ENCODE results near the gene CCR7.
"Not testable (repeated sequence)": the region's sequence is repeated elsewhere in the genome, so short reads cannot be mapped to it uniquely, and the experiment has no call there.

Gene CCR7

GRCh38 chr17:40551091-40551878, 14.0 kb downstream of the CCR7 start:
- Histone ChIP-seq H3K27ac (no peak overlapping the region), H3K9me3 (ENCODE audit: low read depth, low read length) (no peaks in the 10 kb centered on the region), H3K4me3 (no peak overlapping the region), H3K36me3 (ENCODE audit: insufficient read depth, low read length) (no peaks in the 10 kb centered on the region), H3K9ac (ENCODE audit: insufficient read length) (no peak overlapping the region)
- no peak for TF ChIP-seq POLR2AphosphoS5 (IDR thresholded peaks at IDR 0.05; ENCODE audit: borderline replicate concordance, low read depth, low read length)
- no peak for TF ChIP-seq FOXP2 (optimal IDR thresholded peaks at IDR 0.05; ENCODE audit: control extremely low read depth, extremely low read length, insufficient read depth)
- no peak for TF ChIP-seq EZH2 (IDR thresholded peaks at IDR 0.05)
- DNase-seq (ENCODE audit: low read depth, low spot score), result no peak

- TF ChIP-seq POLR2AphosphoS5 (IDR thresholded peaks at IDR 0.05; ENCODE audit: borderline replicate concordance, low read depth, low read length) (no peak), FOXP2 (optimal IDR thresholded peaks at IDR 0.05; ENCODE audit: control extremely low read depth, extremely low read length, insufficient read depth) (no peak), EZH2 (IDR thresholded peaks at IDR 0.05) (no peak)
- Histone ChIP-seq H3K27ac (no peak overlapping the region), H3K36me3 (ENCODE audit: insufficient read depth, low read length) (no peaks in the 10 kb centered on the region), H3K4me3 (no peak overlapping the region), H3K9me3 (ENCODE audit: low read depth, low read length) (no peaks in the 10 kb centered on the region), H3K9ac (ENCODE audit: insufficient read length) (no peak overlapping the region)
- no peak for DNase-seq (ENCODE audit: low read depth, low spot score)
Measured at GRCh38 chr17:40550608-40551007, 14.7 kb downstream of the CCR7 start.

GRCh38 chr17:40548982-40549685, 16.1 kb downstream of the CCR7 start:
- Histone ChIP-seq H3K27ac (peak overlapping the region; percentile 72), H3K9ac (ENCODE audit: insufficient read length) (peak overlapping the region; percentile 7)
- DNase-seq (ENCODE audit: low read depth, low spot score), result no peak

GRCh38 chr17:40548491-40548981, 16.7 kb downstream of the CCR7 start:
- TF ChIP-seq EZH2 (IDR thresholded peaks at IDR 0.05) (no peak), FOXP2 (optimal IDR thresholded peaks at IDR 0.05; ENCODE audit: control extremely low read depth, extremely low read length, insufficient read depth) (no peak), POLR2AphosphoS5 (IDR thresholded peaks at IDR 0.05; ENCODE audit: borderline replicate concordance, low read depth, low read length) (no peak)
- H3K27ac ChIP-seq, result peak overlapping the region; percentile 72; the same call in 1 of the 2 replicates
- H3K36me3 ChIP-seq (ENCODE audit: insufficient read depth, low read length), result no peaks in the 10 kb centered on the region
- DNase-seq (ENCODE audit: low read depth, low spot score), result no peak
- H3K9ac ChIP-seq (ENCODE audit: insufficient read length), result no peak overlapping the region
- H3K4me3 ChIP-seq, result no peak overlapping the region
- no peaks in the 10 kb centered on the region for H3K9me3 ChIP-seq (ENCODE audit: low read depth, low read length)

More at GRCh38 chr17:40548982-40549685, 16.1 kb downstream of the CCR7 start:
- H3K4me3 ChIP-seq, result no peak overlapping the region
- no peaks in the 10 kb centered on the region for H3K9me3 ChIP-seq (ENCODE audit: low read depth, low read length)
- H3K36me3 ChIP-seq (ENCODE audit: insufficient read depth, low read length), result no peaks in the 10 kb centered on the region
- no peak for TF ChIP-seq FOXP2 (optimal IDR thresholded peaks at IDR 0.05; ENCODE audit: control extremely low read depth, extremely low read length, insufficient read depth)
- no peak for TF ChIP-seq EZH2 (IDR thresholded peaks at IDR 0.05)
- TF ChIP-seq POLR2AphosphoS5 (IDR thresholded peaks at IDR 0.05; ENCODE audit: borderline replicate concordance, low read depth, low read length), result no peak

GRCh38 chr17:40547785-40548478, 17.3 kb downstream of the CCR7 start:
- H3K9me3 ChIP-seq (ENCODE audit: low read depth, low read length), result no peaks in the 10 kb centered on the region
- H3K4me3 ChIP-seq, result no peak overlapping the region
- no peak overlapping the region for H3K27ac ChIP-seq
- H3K9ac ChIP-seq (ENCODE audit: insufficient read length), result no peak overlapping the region
- no peaks in the 10 kb centered on the region for H3K36me3 ChIP-seq (ENCODE audit: insufficient read depth, low read length)
- TF ChIP-seq POLR2AphosphoS5 (IDR thresholded peaks at IDR 0.05; ENCODE audit: borderline replicate concordance, low read depth, low read length) (no peak), FOXP2 (optimal IDR thresholded peaks at IDR 0.05; ENCODE audit: control extremely low read depth, extremely low read length, insufficient read depth) (no peak), EZH2 (IDR thresholded peaks at IDR 0.05) (no peak)
- no peak for DNase-seq (ENCODE audit: low read depth, low spot score)

- no peak for DNase-seq (ENCODE audit: low read depth, low spot score)
- no peak overlapping the region for H3K9ac ChIP-seq (ENCODE audit: insufficient read length)
- H3K27ac ChIP-seq, result peak overlapping the region; percentile 40; the same call in 1 of the 2 replicates
- TF ChIP-seq POLR2AphosphoS5 (IDR thresholded peaks at IDR 0.05; ENCODE audit: borderline replicate concordance, low read depth, low read length) (no peak), EZH2 (IDR thresholded peaks at IDR 0.05) (no peak), FOXP2 (optimal IDR thresholded peaks at IDR 0.05; ENCODE audit: control extremely low read depth, extremely low read length, insufficient read depth) (no peak)
- H3K36me3 ChIP-seq (ENCODE audit: insufficient read depth, low read length), result no peaks in the 10 kb centered on the region
- H3K4me3 ChIP-seq, result no peak overlapping the region
- H3K9me3 ChIP-seq (ENCODE audit: low read depth, low read length), result no peaks in the 10 kb centered on the region
Measured at GRCh38 chr17:40547079-40547784, 18.0 kb downstream of the CCR7 start.

GRCh38 chr17:40546497-40546896, 18.8 kb downstream of the CCR7 start:
- not testable (repeated sequence) for H3K9me3 ChIP-seq (ENCODE audit: low read depth, low read length); H3K36me3 ChIP-seq (ENCODE audit: insufficient read depth, low read length); H3K4me3 ChIP-seq; DNase-seq (ENCODE audit: low read depth, low spot score); H3K27ac ChIP-seq; H3K9ac ChIP-seq (ENCODE audit: insufficient read length)

- Histone ChIP-seq H3K9me3 (ENCODE audit: low read depth, low read length) (no peaks in the 10 kb centered on the region), H3K4me3 (no peak overlapping the region), H3K27ac (no peak overlapping the region), H3K36me3 (ENCODE audit: insufficient read depth, low read length) (no peaks in the 10 kb centered on the region), H3K9ac (ENCODE audit: insufficient read length) (no peak overlapping the region)
- no peak for DNase-seq (ENCODE audit: low read depth, low spot score)
- TF ChIP-seq EZH2 (IDR thresholded peaks at IDR 0.05) (no peak), FOXP2 (optimal IDR thresholded peaks at IDR 0.05; ENCODE audit: control extremely low read depth, extremely low read length, insufficient read depth) (no peak), POLR2AphosphoS5 (IDR thresholded peaks at IDR 0.05; ENCODE audit: borderline replicate concordance, low read depth, low read length) (no peak)
Measured at GRCh38 chr17:40545660-40546059, 19.6 kb downstream of the CCR7 start.

Measured in SK-N-MC (cell line).